Keratinocyte (primary cell): ENCODE results near the gene DEPDC5. TPM values are rescaled to one million over a fixed set of nuclear protein-coding genes. Genes with fewer than 3 reads are reported as not detected.

ENCODE experiments used
- DNase-seq: peaks from one replicate; pipeline ENCODE4 v3.0.0-alpha.2; 2011; ENCODE audit warnings: low read depth, missing footprints, low spot score
- FAIRE-seq: peaks from 2 replicates; lab custom pipeline; 2011; peaks lifted over from hg19 to GRCh38; lab: Jason Lieb, UNC
- H2AFZ ChIP-seq: 2 replicates; pipeline ENCODE4 v1.6.0; 2012; ENCODE audit warnings: low read length, control low read depth, inconsistent platforms; ENCODE audit not compliant: control insufficient read depth
- H3K27ac ChIP-seq: 2 replicates; pipeline ENCODE4 v1.5.1; 2011; ENCODE audit warnings: low read length; ENCODE audit not compliant: control insufficient read depth, insufficient read depth
- H3K27me3 ChIP-seq: 3 replicates; pipeline ENCODE4 v1.6.0; 2011; ENCODE audit warnings: low read length; ENCODE audit not compliant: control insufficient read depth, insufficient read depth; ENCODE audit errors: extremely low read depth
- H3K36me3 ChIP-seq, 2 experiments: 2 replicates in 1 of 2; 3 replicates in 1 of 2; pipeline ENCODE4 v1.5.1; 2011; ENCODE audit warnings: low read length in 2 of 2, mild to moderate bottlenecking in 1 of 2; ENCODE audit not compliant: control insufficient read depth in 2 of 2, insufficient read depth in 2 of 2; ENCODE audit errors: extremely low read depth in 1 of 2
- H3K4me1 ChIP-seq: 3 replicates; pipeline ENCODE4 v1.5.1; 2011; ENCODE audit warnings: low read length; ENCODE audit not compliant: control insufficient read depth, insufficient read depth; ENCODE audit errors: extremely low read depth
- H3K4me2 ChIP-seq: 3 replicates; pipeline ENCODE4 v1.6.0; 2011; ENCODE audit warnings: low read depth, low read length; ENCODE audit not compliant: control insufficient read depth, insufficient read depth; ENCODE audit errors: extremely low read depth
- H3K4me3 ChIP-seq, 3 experiments: fragments of 200-600 bp in 1 of 3; sonication (generic) in 1 of 3; 2 replicates in 2 of 3; 3 replicates in 1 of 3; pipeline ENCODE4 v1.5.1; 2011 to 2016; ENCODE audit warnings: low read length in 3 of 3, mild to moderate bottlenecking in 3 of 3, control low read depth in 2 of 3, inconsistent platforms in 1 of 3, low read depth in 1 of 3, mixed read lengths in 1 of 3, mixed run types in 1 of 3, moderate library complexity in 1 of 3; ENCODE audit not compliant: control insufficient read depth in 2 of 3, insufficient read depth in 2 of 3; ENCODE audit errors: extremely low read depth in 1 of 3
- H3K79me2 ChIP-seq: 2 replicates; pipeline ENCODE4 v1.6.0; 2012; ENCODE audit warnings: low read length; ENCODE audit not compliant: control insufficient read depth, insufficient read depth
- H3K9ac ChIP-seq: 3 replicates; pipeline ENCODE4 v1.6.0; 2011; ENCODE audit warnings: low read length; ENCODE audit not compliant: control insufficient read depth, insufficient read depth; ENCODE audit errors: extremely low read depth
- H3K9me1 ChIP-seq: 3 replicates; pipeline ENCODE4 v1.6.0; 2011; ENCODE audit warnings: low read length; ENCODE audit not compliant: control insufficient read depth, insufficient read depth; ENCODE audit errors: extremely low read depth
- H3K9me3 ChIP-seq: 2 replicates; pipeline ENCODE4 v1.5.1; 2012; ENCODE audit warnings: low read depth, low read length; ENCODE audit not compliant: control insufficient read depth
- H4K20me1 ChIP-seq: 3 replicates; pipeline ENCODE4 v1.6.0; 2011; ENCODE audit warnings: low read length; ENCODE audit not compliant: control insufficient read depth, insufficient read depth; ENCODE audit errors: extremely low read depth
- EZH2 ChIP-seq: IDR thresholded peaks from one replicate; pipeline ENCODE4 v1.6.1; 2012; ENCODE audit warnings: inconsistent platforms, mild to moderate bottlenecking, low read length, moderate library complexity
- dilution Hi-C: fragments of 300-500 bp; cut with MboI; formaldehyde crosslinking; loops from one replicate; pipeline ENCODE4 v1.7.0; 2020; ENCODE audit warnings: low sequenced_read_pairs; ENCODE audit not compliant: extremely low pct_ligation_motif_present
- polyA plus RNA-seq, 5 experiments: library from polyadenylated mRNA; depleted of rRNA in 3 of 5; stranded (reverse) in 3 of 5; stranded (forward) in 1 of 5; unstranded in 1 of 5; fragments of >200 nt; gene quantifications; 1 replicate in 1 of 5; 2 replicates in 3 of 5; 3 replicates in 1 of 5; pipeline versions ENCODE4 v1.2.1 to v1.2.3, GENCODE V29; 2011 to 2012; ENCODE audit warnings: missing spikeins in 2 of 5, low read depth in 1 of 5, low replicate concordance in 1 of 5
- TF ChIP-seq, protein P1 (sequence below), 3 experiments: IDR thresholded peaks in 1 of 3; conservative IDR thresholded peaks in 1 of 3; optimal IDR thresholded peaks in 1 of 3; 2 replicates in 2 of 3; 3 replicates in 1 of 3; pipeline versions ENCODE3 to v1.5.1; 2011; ENCODE audit warnings: low read length in 3 of 3, mild to moderate bottlenecking in 3 of 3, moderate library complexity in 2 of 3, control low read depth in 1 of 3, inconsistent platforms in 1 of 3; ENCODE audit not compliant: insufficient read depth in 2 of 3; ENCODE audit errors: extremely low read depth in 1 of 3

Gene DEPDC5
- polyA plus RNA-seq, 1 donor (not counting 4 experiments of a cell fraction or from before 2014, with no cell fraction given): 9.7 TPM

- Histone ChIP-seq H3K27me3 (no peaks in the 10 kb centered on the region), H3K9me1 (no peaks in the 10 kb centered on the region), H2AFZ (no peak overlapping the region), H3K4me2 (no peak overlapping the region), H4K20me1 (no peaks in the 10 kb centered on the region), H3K9me3 (no peaks in the 10 kb centered on the region), H3K9ac (no peak overlapping the region), H3K4me3 (no peak overlapping the region), H3K27ac (no peak overlapping the region), H3K79me2 (no peaks in the 10 kb centered on the region), H3K4me1 (peaks cover 39% of the 10 kb centered on the region), H3K36me3 (peaks cover 0 to 13% of the 10 kb centered on the region in 2 experiments)
- dilution Hi-C loops: no loop called here
- peak; percentile 23 for DNase-seq
- no peak for TF ChIP-seq EZH2
- TF ChIP-seq, protein P1, sequence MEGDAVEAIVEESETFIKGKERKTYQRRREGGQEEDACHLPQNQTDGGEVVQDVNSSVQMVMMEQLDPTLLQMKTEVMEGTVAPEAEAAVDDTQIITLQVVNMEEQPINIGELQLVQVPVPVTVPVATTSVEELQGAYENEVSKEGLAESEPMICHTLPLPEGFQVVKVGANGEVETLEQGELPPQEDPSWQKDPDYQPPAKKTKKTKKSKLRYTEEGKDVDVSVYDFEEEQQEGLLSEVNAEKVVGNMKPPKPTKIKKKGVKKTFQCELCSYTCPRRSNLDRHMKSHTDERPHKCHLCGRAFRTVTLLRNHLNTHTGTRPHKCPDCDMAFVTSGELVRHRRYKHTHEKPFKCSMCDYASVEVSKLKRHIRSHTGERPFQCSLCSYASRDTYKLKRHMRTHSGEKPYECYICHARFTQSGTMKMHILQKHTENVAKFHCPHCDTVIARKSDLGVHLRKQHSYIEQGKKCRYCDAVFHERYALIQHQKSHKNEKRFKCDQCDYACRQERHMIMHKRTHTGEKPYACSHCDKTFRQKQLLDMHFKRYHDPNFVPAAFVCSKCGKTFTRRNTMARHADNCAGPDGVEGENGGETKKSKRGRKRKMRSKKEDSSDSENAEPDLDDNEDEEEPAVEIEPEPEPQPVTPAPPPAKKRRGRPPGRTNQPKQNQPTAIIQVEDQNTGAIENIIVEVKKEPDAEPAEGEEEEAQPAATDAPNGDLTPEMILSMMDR (optimal IDR thresholded peaks at IDR 0.05 in 1 of 3, IDR thresholded peaks at IDR 0.05 in 1 of 3, conservative IDR thresholded peaks at IDR 0.05 in 1 of 3; ENCODE audit: extremely low read depth in 1 of 3, insufficient read depth in 2 of 3, low read length in 3 of 3): no peak
- peak; percentile 87 for FAIRE-seq
Measured at GRCh38 chr22:31825513-31825912, 71.7 kb downstream of the DEPDC5 start.

GRCh38 chr22:31826443-31826842 lies 72.6 kb downstream of the DEPDC5 start:
- peak; percentile 96 for FAIRE-seq
- H3K9me1 ChIP-seq: no peaks in the 10 kb centered on the region

More at GRCh38 chr22:31826443-31826842, 72.6 kb downstream of the DEPDC5 start:
- H3K9ac ChIP-seq: no peak overlapping the region
- no peak overlapping the region for H2AFZ ChIP-seq
- no peaks in the 10 kb centered on the region for H3K79me2 ChIP-seq
- TF ChIP-seq EZH2: no peak
- TF ChIP-seq, protein P1 (optimal IDR thresholded peaks at IDR 0.05 in 1 of 3, IDR thresholded peaks at IDR 0.05 in 1 of 3, conservative IDR thresholded peaks at IDR 0.05 in 1 of 3; ENCODE audit: extremely low read depth in 1 of 3, insufficient read depth in 2 of 3, low read length in 3 of 3): no peak
- H3K9me3 ChIP-seq: no peaks in the 10 kb centered on the region
- H4K20me1 ChIP-seq: no peaks in the 10 kb centered on the region
- peak overlapping the region; percentile 13 for H3K4me2 ChIP-seq
- dilution Hi-C loops: no loop called here
- no peak for DNase-seq
- H3K36me3 ChIP-seq: peaks cover 0 to 10% of the 10 kb centered on the region in 2 experiments
- H3K4me1 ChIP-seq: peaks cover 46% of the 10 kb centered on the region
- H3K27me3 ChIP-seq: no peaks in the 10 kb centered on the region
- H3K27ac ChIP-seq: peak overlapping the region; percentile 48
- no peak overlapping the region for H3K4me3 ChIP-seq
